Right atrium auricular region (tissue), 2 donors: ENCODE measurements around the gene WFS1. TPM values are rescaled to one million over a fixed set of nuclear protein-coding genes. Genes with fewer than 3 reads are reported as not detected.

Experiments
- DNase-seq: peaks from one replicate; pipeline ENCODE4 v3.0.0-alpha.2; 2019; ENCODE audit warnings: low spot score
- H3K27ac ChIP-seq, 2 donors: fragments of 200-600 bp; sonication (generic); 1 replicate in 1 of 2; 2 replicates in 1 of 2; pipeline ENCODE4 v1.5.1; 2016 to 2019
- H3K27me3 ChIP-seq, 2 donors: fragments of 200-600 bp; sonication (generic); one replicate each; pipeline versions ENCODE4 v1.5.1 to v1.6.0; 2017 to 2019
- H3K36me3 ChIP-seq: fragments of 200-600 bp; sonication (generic); one replicate; pipeline ENCODE4 v1.5.1; 2016
- H3K4me1 ChIP-seq, 2 donors: fragments of 200-600 bp; sonication (generic); one replicate each; pipeline versions ENCODE4 v1.5.1 to v1.6.0; 2017 to 2019
- H3K4me3 ChIP-seq, 2 donors: fragments of 200-600 bp; sonication (generic); 1 replicate in 1 of 2; 2 replicates in 1 of 2; pipeline ENCODE4 v1.5.1; 2017 to 2019; ENCODE audit warnings: mild to moderate bottlenecking in 1 of 2, moderate library complexity in 1 of 2
- H3K9me3 ChIP-seq, 2 donors: fragments of 200-600 bp; sonication (generic); one replicate each; pipeline ENCODE4 v1.5.1; 2019
- CTCF ChIP-seq, 2 donors: fragments of 200-600 bp; sonication (generic); IDR thresholded peaks; one replicate each; pipeline ENCODE4 v1.5.1; 2019; ENCODE audit warnings: antibody characterized with exemption in 2 of 2
- total RNA-seq, 2 donors: library from RNA; depleted of rRNA; stranded (reverse); fragments of >200 nt; gene quantifications; one replicate each; pipeline ENCODE4 v1.1.0, GENCODE V29; 2016

WFS1 gene
- total RNA-seq, 2 donors from 2014 or later = 111 to 112 TPM

DNA sequence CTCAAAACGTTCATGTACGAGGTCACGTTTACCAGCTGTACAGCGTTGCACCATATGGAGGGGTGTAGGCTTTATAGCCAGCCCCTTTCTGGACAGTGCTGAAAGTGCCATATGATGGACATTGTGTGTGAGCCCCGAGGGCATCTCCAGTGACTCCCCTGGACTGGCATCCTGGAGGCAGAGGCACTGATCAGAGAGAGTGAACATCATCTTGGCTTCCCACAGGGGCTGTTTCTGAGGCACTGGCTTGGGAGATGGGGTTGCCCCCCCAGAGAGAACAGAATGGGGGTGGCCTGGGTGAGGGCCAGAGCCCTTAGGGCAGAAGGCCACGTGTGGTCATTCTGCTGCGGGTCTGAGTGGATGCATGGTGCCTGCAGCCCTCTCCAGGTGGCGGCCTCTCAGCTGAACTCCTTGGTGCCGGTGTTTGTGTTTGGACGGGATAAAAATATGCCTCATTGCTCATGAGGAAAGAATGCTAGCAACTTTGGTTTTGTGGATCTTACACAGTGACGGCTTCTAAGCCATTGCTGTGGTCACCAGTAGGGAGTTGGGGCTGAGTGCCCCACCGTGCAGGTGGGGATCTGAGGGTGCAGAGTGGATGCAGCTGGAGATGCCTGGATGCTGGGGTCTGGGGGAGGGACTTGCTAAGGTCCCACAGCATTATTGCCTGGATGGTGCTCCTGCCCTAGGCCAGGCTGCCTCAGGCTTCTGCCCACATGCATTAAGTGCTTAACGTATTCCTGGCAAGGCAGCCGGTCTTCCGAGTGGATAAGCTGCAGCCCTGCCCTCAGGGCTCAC lies 3.4 kb downstream of the WFS1 start:
- no peaks in the 10 kb centered on the region for H3K27me3 ChIP-seq
- no peaks in the 10 kb centered on the region for H3K9me3 ChIP-seq
- H3K4me3 ChIP-seq = no peak overlapping the region
- no peaks in the 10 kb centered on the region for H3K36me3 ChIP-seq
- peak overlapping the region; percentile 90 to 94 for H3K27ac ChIP-seq
- no peak for DNase-seq
- H3K4me1 ChIP-seq = peaks cover 0 to 69% of the 10 kb centered on the region in 2 donors
- TF ChIP-seq CTCF (IDR thresholded peaks at IDR 0.05) = no peak

DNA sequence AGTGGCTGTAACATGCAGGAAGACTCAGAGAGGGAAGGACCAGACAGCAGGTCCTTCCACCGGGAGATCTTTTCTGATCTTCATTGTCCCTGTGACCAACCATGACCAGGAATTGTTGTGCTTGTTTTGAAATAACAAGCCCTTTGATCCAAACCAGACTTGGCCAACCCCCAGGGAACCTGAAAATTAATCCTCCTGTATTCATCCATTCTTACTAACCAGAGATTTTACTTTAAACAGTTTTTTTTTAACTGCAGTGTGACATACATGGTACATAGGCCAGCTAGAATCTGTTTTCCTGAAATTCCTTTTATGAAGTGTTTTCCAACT lies 4.0 kb downstream of the WFS1 start:
- no peak overlapping the region for H3K4me3 ChIP-seq
- TF ChIP-seq CTCF (IDR thresholded peaks at IDR 0.05) = no peak
- no peaks in the 10 kb centered on the region for H3K27me3 ChIP-seq
- H3K36me3 ChIP-seq = no peaks in the 10 kb centered on the region
- no peaks in the 10 kb centered on the region for H3K9me3 ChIP-seq
- H3K4me1 ChIP-seq = peaks cover 0 to 74% of the 10 kb centered on the region in 2 donors
- DNase-seq = no peak
- peak overlapping the region; percentile 90 to 94 for H3K27ac ChIP-seq

GRCh38 chr4:6275351-6275750 lies 5.7 kb downstream of the WFS1 start:
- H3K36me3 ChIP-seq = peaks cover 9% of the 10 kb centered on the region
- H3K4me1 ChIP-seq = peaks cover 0 to 83% of the 10 kb centered on the region in 2 donors
- TF ChIP-seq CTCF (IDR thresholded peaks at IDR 0.05) = no peak
- H3K9me3 ChIP-seq = no peaks in the 10 kb centered on the region
- no peak for DNase-seq
- H3K4me3 ChIP-seq = no peak overlapping the region
- peak overlapping the region in 1 of 2 donors; percentile 18 for H3K27ac ChIP-seq
- no peaks in the 10 kb centered on the region for H3K27me3 ChIP-seq

DNA sequence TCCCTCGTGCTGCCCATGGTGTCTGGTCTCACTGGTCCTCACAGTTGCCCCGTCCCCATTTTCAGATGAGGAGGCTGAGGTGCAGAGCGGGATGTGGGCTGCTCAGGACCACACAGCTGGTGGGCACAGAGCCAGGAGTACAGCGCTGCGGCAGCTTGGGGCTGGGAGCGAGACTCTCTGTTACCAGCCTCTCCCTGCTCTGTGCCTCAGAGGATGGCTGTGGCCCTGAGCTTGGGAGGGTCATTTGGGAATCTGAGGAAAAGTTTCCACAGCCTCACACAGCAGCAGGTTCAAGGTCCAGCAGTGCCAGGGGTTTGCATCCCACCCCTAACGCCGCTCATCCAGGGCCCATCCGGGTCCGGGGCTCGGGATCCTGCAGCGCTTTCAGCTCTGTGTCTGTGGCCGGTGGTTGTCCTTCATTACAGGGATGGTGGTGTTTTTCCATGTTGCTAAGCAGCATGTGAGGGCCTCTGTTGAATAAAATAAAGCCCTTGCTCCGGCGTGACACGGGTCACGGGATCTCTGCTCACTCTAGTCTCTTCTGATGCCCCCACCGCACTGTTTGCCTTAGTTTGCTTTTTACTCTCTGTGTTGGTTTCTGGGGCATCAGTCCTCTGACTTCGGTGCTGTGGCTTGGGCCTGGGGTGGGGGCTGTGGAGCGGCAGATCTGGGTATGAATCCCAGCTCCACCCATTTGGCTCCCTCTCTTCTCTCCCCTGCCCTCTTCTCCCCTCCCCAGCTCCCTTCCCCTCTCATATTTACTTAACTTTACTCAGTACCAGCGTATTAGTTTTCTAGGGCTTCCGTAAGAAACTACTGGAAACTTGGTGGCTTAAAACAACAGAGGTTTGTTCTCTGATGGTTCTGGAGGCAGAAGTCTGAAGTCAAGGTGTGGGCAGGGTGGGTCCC lies 6.5 kb downstream of the WFS1 start:
- peak overlapping the region; percentile 77 to 79 for H3K27ac ChIP-seq
- H3K9me3 ChIP-seq = no peaks in the 10 kb centered on the region
- TF ChIP-seq CTCF (IDR thresholded peaks at IDR 0.05) = no peak
- peaks cover 11% of the 10 kb centered on the region for H3K36me3 ChIP-seq
- H3K4me1 ChIP-seq = peaks cover 0 to 83% of the 10 kb centered on the region in 2 donors
- no peak overlapping the region for H3K4me3 ChIP-seq
- no peak for DNase-seq
- no peaks in the 10 kb centered on the region for H3K27me3 ChIP-seq

- DNase-seq = no peak
- Histone ChIP-seq H3K36me3 (peaks cover 11% of the 10 kb centered on the region), H3K4me3 (no peak overlapping the region), H3K4me1 (peaks cover 0 to 83% of the 10 kb centered on the region in 2 donors), H3K27me3 (no peaks in the 10 kb centered on the region), H3K9me3 (no peaks in the 10 kb centered on the region), H3K27ac (peak overlapping the region; percentile 77 to 79)
- TF ChIP-seq CTCF (IDR thresholded peaks at IDR 0.05) = no peak
These were observed 7.6 kb downstream of the WFS1 start for GRCh38 chr4:6277139-6277802.
